Activated naive CD4-positive, alpha-beta T cell treated with anti-CD3 and anti-CD28 coated beads for 36 hours (primary cell): ENCODE measurements around the gene SMIM22. TPM values are rescaled to one million over a fixed set of nuclear protein-coding genes. Genes with fewer than 3 reads are reported as not detected.

ENCODE experiments used
- CTCF ChIA-PET: fragments of 350-600 bp; sonication (Branson Sonifier 250); formaldehyde crosslinking; loops from one replicate; lab custom pipeline; 2021; ENCODE audit warnings: antibody characterized with exemption; lab: Charles Lee
- DNase-seq: peaks from one replicate; pipeline ENCODE4 v3.0.0-alpha.2; 2020
- H3K27ac Mint-ChIP-seq: one replicate; pipeline ENCODE4 v1.8.0; 2021; ENCODE audit warnings: mild to moderate bottlenecking, mixed read lengths
- H3K27me3 Mint-ChIP-seq: one replicate; pipeline ENCODE4 v1.8.0; 2021; ENCODE audit warnings: low read depth, mixed read lengths
- H3K36me3 Mint-ChIP-seq: one replicate; pipeline ENCODE4 v1.8.0; 2021; ENCODE audit warnings: low read depth, mixed read lengths
- H3K4me1 Mint-ChIP-seq: one replicate; pipeline ENCODE4 v1.8.0; 2021; ENCODE audit warnings: low read depth, mixed read lengths
- H3K4me3 Mint-ChIP-seq: one replicate; pipeline ENCODE4 v1.8.0; 2021; ENCODE audit warnings: mild to moderate bottlenecking, moderate library complexity, mixed read lengths
- H3K9me3 Mint-ChIP-seq: one replicate; pipeline ENCODE4 v1.8.0; 2021; ENCODE audit warnings: mixed read lengths
- intact Hi-C: fragments of 100-400 bp; cut with micrococcal nuclease; formaldehyde crosslinking; loops from one replicate; pipeline ENCODE4 v1.15.1; 2023
- total RNA-seq, 2 experiments: library from RNA; stranded (reverse); gene quantifications; one replicate each; pipeline ENCODE4 v1.2.3, GENCODE V29; 2021

The SMIM22 gene
- not detected for total RNA-seq

- Mint-ChIP-seq H3K36me3 (no peaks in the 10 kb centered on the region), H3K9me3 (no peaks in the 10 kb centered on the region), H3K27ac (no peak within 1 kb of the TSS), H3K4me3 (no peak within 1 kb of the TSS), H3K27me3 (no peaks in the 10 kb centered on the region), H3K4me1 (no peaks in the 10 kb centered on the region)
- CTCF ChIA-PET = no interaction called here
- intact Hi-C loops = no loop called here
- DNase-seq = no peak
Measured at GRCh38 chr16:4795181-4795827, at the start of gene SMIM22. Gene SMIM22, plus strand, starts transcription at chr16:4795369. Its CDS starts 366 bp downstream, at chr16:4795735.

- H3K27ac Mint-ChIP-seq = no peak overlapping the region
- intact Hi-C loops = loop anchor here (2.0 kb wide), 1 partner anchor 13 kb away; no protein-coding TSS in a partner anchor
- H3K36me3 Mint-ChIP-seq = no peaks in the 10 kb centered on the region
- peaks cover 24% of the 10 kb centered on the region for H3K4me1 Mint-ChIP-seq
- CTCF ChIA-PET = no interaction called here
- DNase-seq = no peak
- no peaks in the 10 kb centered on the region for H3K27me3 Mint-ChIP-seq
- no peaks in the 10 kb centered on the region for H3K9me3 Mint-ChIP-seq
- H3K4me3 Mint-ChIP-seq = no peak overlapping the region
Measured at GRCh38 chr16:4746215-4746614, 49.0 kb upstream of the SMIM22 start.

- CTCF ChIA-PET = interaction anchor here (0.8 kb wide), 1 partner anchor 30 kb away, joined by 3 read pairs; no protein-coding TSS in a partner anchor
- H3K4me3 Mint-ChIP-seq = no peak overlapping the region
- intact Hi-C loops = loop anchor here (2.0 kb wide), 1 partner anchor 14 kb away; no protein-coding TSS in a partner anchor
- peaks cover 24% of the 10 kb centered on the region for H3K4me1 Mint-ChIP-seq
- no peaks in the 10 kb centered on the region for H3K9me3 Mint-ChIP-seq
- H3K27ac Mint-ChIP-seq = no peak overlapping the region
- no peak for DNase-seq
- H3K27me3 Mint-ChIP-seq = no peaks in the 10 kb centered on the region
- peaks cover 1% of the 10 kb centered on the region for H3K36me3 Mint-ChIP-seq
Measured at GRCh38 chr16:4746991-4747574, 48.1 kb upstream of the SMIM22 start.

- CTCF ChIA-PET = interaction anchor here (0.6 kb wide), 1 partner anchor 113 kb away, joined by 4 read pairs; no protein-coding TSS in a partner anchor
- Mint-ChIP-seq H3K27ac (peak overlapping the region; percentile 58), H3K9me3 (no peaks in the 10 kb centered on the region), H3K4me3 (no peak overlapping the region), H3K4me1 (peaks cover 20% of the 10 kb centered on the region), H3K27me3 (no peaks in the 10 kb centered on the region), H3K36me3 (peaks cover 2% of the 10 kb centered on the region)
- no peak for DNase-seq
- intact Hi-C loops = loop anchor here (2.0 kb wide), 1 partner anchor 15 kb away; no protein-coding TSS in a partner anchor
Measured at GRCh38 chr16:4747906-4748681, 47.1 kb upstream of the SMIM22 start.

GRCh38 chr16:4748682-4749411, 46.3 kb upstream of the SMIM22 start:
- intact Hi-C loops = no loop called here
- no peaks in the 10 kb centered on the region for H3K9me3 Mint-ChIP-seq
- H3K4me1 Mint-ChIP-seq = peaks cover 14% of the 10 kb centered on the region
- no peak overlapping the region for H3K4me3 Mint-ChIP-seq
- no peaks in the 10 kb centered on the region for H3K27me3 Mint-ChIP-seq
- DNase-seq = no peak
- no peak overlapping the region for H3K27ac Mint-ChIP-seq
- CTCF ChIA-PET = interaction anchor here (1.1 kb wide), 1 partner anchor 16 kb away, joined by 4 read pairs; no protein-coding TSS in a partner anchor
- H3K36me3 Mint-ChIP-seq = peaks cover 5% of the 10 kb centered on the region

GRCh38 chr16:4749700-4750257, 45.4 kb upstream of the SMIM22 start:
- Mint-ChIP-seq H3K4me3 (no peak overlapping the region), H3K4me1 (peaks cover 14% of the 10 kb centered on the region), H3K27me3 (no peaks in the 10 kb centered on the region), H3K36me3 (peaks cover 7% of the 10 kb centered on the region), H3K27ac (no peak overlapping the region), H3K9me3 (no peaks in the 10 kb centered on the region)
- no peak for DNase-seq
- intact Hi-C loops = no loop called here
- CTCF ChIA-PET = interaction anchor here (1.1 kb wide), 1 partner anchor 15 kb away, joined by 4 read pairs; no protein-coding TSS in a partner anchor

DNA sequence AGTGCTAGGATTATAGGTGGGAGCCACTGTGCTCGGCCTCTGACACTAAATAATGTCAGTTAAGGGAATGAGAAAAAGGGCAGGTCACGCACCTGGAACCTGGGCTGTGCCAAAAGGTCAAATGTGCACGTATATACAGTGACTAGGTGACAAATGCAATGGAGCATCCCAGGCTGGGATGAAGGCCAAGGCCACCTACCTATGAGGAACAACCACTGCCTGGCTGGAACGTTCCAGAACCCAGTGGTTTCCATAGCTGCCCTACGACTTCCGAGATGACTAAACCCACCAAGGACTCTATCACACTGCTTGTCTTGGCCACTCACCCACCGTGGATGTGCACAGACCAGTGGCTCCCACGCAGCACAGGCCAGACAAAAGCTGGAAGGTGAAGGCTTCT, 44.3 kb upstream of the SMIM22 start:
- Mint-ChIP-seq H3K36me3 (peaks cover 17% of the 10 kb centered on the region), H3K27me3 (no peaks in the 10 kb centered on the region), H3K27ac (no peak overlapping the region), H3K4me3 (no peak overlapping the region), H3K4me1 (peaks cover 14% of the 10 kb centered on the region), H3K9me3 (no peaks in the 10 kb centered on the region)
- no peak for DNase-seq
- intact Hi-C loops = no loop called here
- CTCF ChIA-PET = no interaction called here

DNA sequence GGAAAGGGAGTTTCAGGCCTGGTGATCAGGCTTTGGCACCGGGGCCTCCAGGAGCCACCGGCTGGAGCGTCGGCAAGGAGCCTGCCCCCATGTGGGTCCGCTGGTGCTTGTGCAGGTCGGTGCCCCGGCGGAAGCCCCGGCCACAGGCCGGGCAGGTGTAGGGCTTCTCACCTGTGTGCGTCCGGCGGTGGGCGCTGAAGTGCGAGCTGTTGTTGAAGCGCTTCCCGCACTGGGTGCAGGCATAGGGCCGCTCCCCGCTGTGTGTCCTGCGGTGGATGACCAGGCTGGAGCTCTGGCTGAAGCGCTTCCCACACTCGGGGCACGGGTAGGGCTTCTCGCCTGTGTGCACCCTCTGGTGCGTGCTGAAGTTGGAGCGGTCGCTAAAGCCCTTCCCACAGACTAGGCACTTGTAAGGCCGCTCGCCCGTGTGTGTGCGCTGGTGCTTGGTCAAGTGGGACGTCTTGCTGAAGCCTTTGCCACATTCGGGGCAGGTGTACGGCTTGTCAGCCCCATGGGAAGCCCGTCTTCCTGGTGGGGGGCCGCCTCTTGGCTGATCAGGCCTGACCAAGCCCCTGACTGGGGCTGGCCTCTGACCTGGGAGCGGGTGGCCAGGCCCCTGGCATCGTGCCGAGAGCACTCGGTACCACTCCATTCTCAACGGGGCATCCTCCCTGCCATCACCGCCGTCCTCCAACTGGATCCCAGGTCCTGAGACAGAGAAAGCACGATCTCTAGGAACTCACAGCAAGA, 42.6 kb upstream of the SMIM22 start:
- H3K36me3 Mint-ChIP-seq = peaks cover 25% of the 10 kb centered on the region
- no peak for DNase-seq
- H3K4me1 Mint-ChIP-seq = peaks cover 11% of the 10 kb centered on the region
- intact Hi-C loops = no loop called here
- no peak overlapping the region for H3K4me3 Mint-ChIP-seq
- no peaks in the 10 kb centered on the region for H3K27me3 Mint-ChIP-seq
- no peaks in the 10 kb centered on the region for H3K9me3 Mint-ChIP-seq
- CTCF ChIA-PET = no interaction called here
- H3K27ac Mint-ChIP-seq = no peak overlapping the region

DNA sequence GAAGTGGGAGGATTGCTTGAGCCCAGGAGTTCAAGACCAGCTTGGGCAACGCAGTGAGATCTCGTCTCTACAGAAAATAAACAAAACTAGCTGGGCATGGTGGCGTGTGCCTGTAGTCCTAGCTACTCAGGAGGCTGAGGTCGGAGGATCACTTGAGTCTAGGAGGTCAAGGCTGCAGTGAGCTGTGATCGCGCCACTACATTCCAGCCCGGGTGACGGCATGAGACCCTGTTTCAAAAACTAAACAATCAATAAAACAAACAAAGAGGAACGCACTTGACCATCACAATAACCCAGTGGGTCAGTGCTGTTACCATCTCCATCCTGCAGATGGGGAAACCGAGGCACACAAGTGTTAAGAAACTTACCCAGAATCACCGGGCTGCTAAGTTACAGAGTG, 41.9 kb upstream of the SMIM22 start:
- Mint-ChIP-seq H3K27me3 (no peaks in the 10 kb centered on the region), H3K4me3 (no peak overlapping the region), H3K9me3 (no peaks in the 10 kb centered on the region), H3K27ac (no peak overlapping the region), H3K4me1 (peaks cover 4% of the 10 kb centered on the region), H3K36me3 (peaks cover 25% of the 10 kb centered on the region)
- intact Hi-C loops = no loop called here
- no peak for DNase-seq
- CTCF ChIA-PET = no interaction called here

- H3K27ac Mint-ChIP-seq = no peak overlapping the region
- H3K4me3 Mint-ChIP-seq = no peak overlapping the region
- no peaks in the 10 kb centered on the region for H3K4me1 Mint-ChIP-seq
- CTCF ChIA-PET = no interaction called here
- H3K27me3 Mint-ChIP-seq = no peaks in the 10 kb centered on the region
- H3K9me3 Mint-ChIP-seq = no peaks in the 10 kb centered on the region
- no peak for DNase-seq
- peaks cover 29% of the 10 kb centered on the region for H3K36me3 Mint-ChIP-seq
- intact Hi-C loops = no loop called here
Measured at GRCh38 chr16:4754865-4755264, 40.3 kb upstream of the SMIM22 start.

- no peaks in the 10 kb centered on the region for H3K4me1 Mint-ChIP-seq
- H3K27ac Mint-ChIP-seq = no peak overlapping the region
- no peak overlapping the region for H3K4me3 Mint-ChIP-seq
- no peaks in the 10 kb centered on the region for H3K9me3 Mint-ChIP-seq
- intact Hi-C loops = no loop called here
- no peak for DNase-seq
- CTCF ChIA-PET = no interaction called here
- peaks cover 30% of the 10 kb centered on the region for H3K36me3 Mint-ChIP-seq
- no peaks in the 10 kb centered on the region for H3K27me3 Mint-ChIP-seq
Measured at GRCh38 chr16:4755687-4756086, 39.5 kb upstream of the SMIM22 start.
